ENCODE measurements around the gene CAPZA1. TPM values are rescaled to one million over a fixed set of nuclear protein-coding genes. Genes with fewer than 3 reads are reported as not detected.

CAPZA1 gene
- total RNA-seq, 1 donor from 2014 or later: 129 TPM

DNA sequence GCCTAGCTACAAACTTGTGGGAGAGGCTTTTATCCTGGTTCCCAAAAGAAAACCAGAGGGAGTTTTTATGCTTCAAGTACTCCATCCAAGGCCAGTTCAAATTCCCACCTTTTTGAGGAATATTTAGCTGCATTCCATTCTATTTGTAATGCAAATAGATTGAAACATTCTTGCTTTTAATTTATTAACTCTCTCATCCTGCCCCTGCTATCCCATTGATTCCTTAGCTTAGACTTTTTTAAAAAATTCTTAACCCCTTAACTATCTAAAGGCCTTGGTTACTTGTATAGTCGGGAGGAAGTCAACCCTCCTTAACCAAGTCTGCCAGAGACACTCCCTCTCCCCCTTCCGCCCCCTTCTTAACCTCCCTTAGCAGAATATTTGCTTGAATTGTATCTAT is 52.4 kb downstream of the CAPZA1 start:
- no peak for DNase-seq (ENCODE audit: extremely low spot score, unreplicated experiment)

GRCh38 chr1:112672842-112673241 is 53.2 kb downstream of the CAPZA1 start:
- H3K27ac Mint-ChIP-seq (ENCODE audit: unreplicated experiment): peak overlapping the region; percentile 99
- H3K9me3 Mint-ChIP-seq (ENCODE audit: unreplicated experiment): no peaks in the 10 kb centered on the region
- H3K4me3 Mint-ChIP-seq (ENCODE audit: unreplicated experiment): no peak overlapping the region
- TF ChIP-seq, protein P1, sequence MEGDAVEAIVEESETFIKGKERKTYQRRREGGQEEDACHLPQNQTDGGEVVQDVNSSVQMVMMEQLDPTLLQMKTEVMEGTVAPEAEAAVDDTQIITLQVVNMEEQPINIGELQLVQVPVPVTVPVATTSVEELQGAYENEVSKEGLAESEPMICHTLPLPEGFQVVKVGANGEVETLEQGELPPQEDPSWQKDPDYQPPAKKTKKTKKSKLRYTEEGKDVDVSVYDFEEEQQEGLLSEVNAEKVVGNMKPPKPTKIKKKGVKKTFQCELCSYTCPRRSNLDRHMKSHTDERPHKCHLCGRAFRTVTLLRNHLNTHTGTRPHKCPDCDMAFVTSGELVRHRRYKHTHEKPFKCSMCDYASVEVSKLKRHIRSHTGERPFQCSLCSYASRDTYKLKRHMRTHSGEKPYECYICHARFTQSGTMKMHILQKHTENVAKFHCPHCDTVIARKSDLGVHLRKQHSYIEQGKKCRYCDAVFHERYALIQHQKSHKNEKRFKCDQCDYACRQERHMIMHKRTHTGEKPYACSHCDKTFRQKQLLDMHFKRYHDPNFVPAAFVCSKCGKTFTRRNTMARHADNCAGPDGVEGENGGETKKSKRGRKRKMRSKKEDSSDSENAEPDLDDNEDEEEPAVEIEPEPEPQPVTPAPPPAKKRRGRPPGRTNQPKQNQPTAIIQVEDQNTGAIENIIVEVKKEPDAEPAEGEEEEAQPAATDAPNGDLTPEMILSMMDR (IDR thresholded peaks at IDR 0.05): no peak
- peaks cover 40% of the 10 kb centered on the region for H3K36me3 Mint-ChIP-seq (ENCODE audit: unreplicated experiment)
- no peak for DNase-seq (ENCODE audit: extremely low spot score, unreplicated experiment)
- no peaks in the 10 kb centered on the region for H3K27me3 Mint-ChIP-seq (ENCODE audit: unreplicated experiment)
- H3K4me1 Mint-ChIP-seq (ENCODE audit: unreplicated experiment): peaks cover 40% of the 10 kb centered on the region

More for the DNA sequence above, 52.4 kb downstream of the CAPZA1 start:
- peaks cover 40% of the 10 kb centered on the region for H3K4me1 Mint-ChIP-seq (ENCODE audit: unreplicated experiment)
- TF ChIP-seq, protein P1 (IDR thresholded peaks at IDR 0.05): no peak
- H3K4me3 Mint-ChIP-seq (ENCODE audit: unreplicated experiment): no peak overlapping the region
- peaks cover 45% of the 10 kb centered on the region for H3K36me3 Mint-ChIP-seq (ENCODE audit: unreplicated experiment)
- H3K27me3 Mint-ChIP-seq (ENCODE audit: unreplicated experiment): no peaks in the 10 kb centered on the region
- H3K27ac Mint-ChIP-seq (ENCODE audit: unreplicated experiment): peak overlapping the region; percentile 4
- H3K9me3 Mint-ChIP-seq (ENCODE audit: unreplicated experiment): no peaks in the 10 kb centered on the region

DNA sequence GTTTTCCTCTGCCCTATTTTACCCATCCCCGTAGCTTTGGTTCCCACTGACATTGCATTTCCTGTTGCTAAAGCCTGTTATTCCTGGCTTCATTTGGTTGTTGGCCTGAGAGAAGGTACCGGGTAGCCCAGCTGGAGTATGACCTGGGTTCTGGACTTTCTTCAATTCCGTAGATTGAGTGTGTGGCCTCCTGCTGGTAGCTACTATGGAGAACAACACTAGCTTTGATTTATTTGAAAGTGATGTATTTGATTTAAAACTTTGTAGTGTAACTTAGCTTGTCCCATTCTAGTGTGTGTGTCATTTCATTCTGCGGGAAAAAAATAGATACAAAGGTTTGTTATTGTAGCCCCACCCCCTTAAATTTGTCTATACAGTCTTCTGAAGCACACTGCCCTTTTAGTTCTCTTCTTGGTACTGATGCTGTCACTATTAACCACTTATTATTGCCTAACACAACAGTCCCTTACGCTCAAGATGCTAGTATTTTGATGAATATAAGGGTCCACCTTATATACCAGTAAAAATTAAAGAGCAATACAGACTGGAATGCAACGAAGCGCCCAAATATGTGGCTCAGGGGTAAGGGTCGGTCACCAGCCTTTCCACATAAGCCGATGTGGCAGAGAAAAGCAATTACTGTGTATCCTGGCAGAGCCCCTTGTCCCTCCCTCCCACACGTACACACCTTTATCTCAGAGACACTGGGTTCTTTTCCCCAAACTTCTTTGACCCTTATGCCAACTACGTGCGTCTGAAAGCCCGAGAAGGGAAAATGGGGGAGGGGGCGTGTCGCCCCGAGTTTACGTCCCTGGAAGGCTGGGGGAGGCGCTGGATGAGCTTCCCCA is 54.2 kb downstream of the CAPZA1 start:
- H3K27ac Mint-ChIP-seq (ENCODE audit: unreplicated experiment): peak overlapping the region; percentile 99
- H3K27me3 Mint-ChIP-seq (ENCODE audit: unreplicated experiment): no peaks in the 10 kb centered on the region
- peaks cover 38% of the 10 kb centered on the region for H3K4me1 Mint-ChIP-seq (ENCODE audit: unreplicated experiment)
- H3K9me3 Mint-ChIP-seq (ENCODE audit: unreplicated experiment): no peaks in the 10 kb centered on the region
- H3K4me3 Mint-ChIP-seq (ENCODE audit: unreplicated experiment): peak overlapping the region; percentile 96
- DNase-seq (ENCODE audit: extremely low spot score, unreplicated experiment): no peak
- peaks cover 34% of the 10 kb centered on the region for H3K36me3 Mint-ChIP-seq (ENCODE audit: unreplicated experiment)
- TF ChIP-seq, protein P1 (IDR thresholded peaks at IDR 0.05): peak; percentile 63

GRCh38 chr1:112674440-112674985 is 54.9 kb downstream of the CAPZA1 start, which contains the start of gene MOV10:
MOV10 (plus strand) TSS chr1:112674659; CDS start chr1:112674913, 254 bp downstream.
- peak within 1 kb of the TSS; percentile 99 for H3K27ac Mint-ChIP-seq (ENCODE audit: unreplicated experiment)
- DNase-seq (ENCODE audit: extremely low spot score, unreplicated experiment): no peak
- H3K4me3 Mint-ChIP-seq (ENCODE audit: unreplicated experiment): peak within 1 kb of the TSS; percentile 96
- H3K36me3 Mint-ChIP-seq (ENCODE audit: unreplicated experiment): peaks cover 27% of the 10 kb centered on the region
- H3K9me3 Mint-ChIP-seq (ENCODE audit: unreplicated experiment): no peaks in the 10 kb centered on the region
- H3K4me1 Mint-ChIP-seq (ENCODE audit: unreplicated experiment): peaks cover 36% of the 10 kb centered on the region
- H3K27me3 Mint-ChIP-seq (ENCODE audit: unreplicated experiment): no peaks in the 10 kb centered on the region
- TF ChIP-seq, protein P1 (IDR thresholded peaks at IDR 0.05): no peak
